ENCODE data around the gene ZNF765. TPM values are rescaled to one million over a fixed set of nuclear protein-coding genes. Genes with fewer than 3 reads are reported as not detected.
"Not testable (repeated sequence)": the region's sequence is repeated elsewhere in the genome, so short reads cannot be mapped to it uniquely, and the experiment has no call there.

Gene ZNF765
- total and polyA plus RNA-seq, 11 donors: 2.7 to 5.9 (median 3.8) TPM

DNA sequence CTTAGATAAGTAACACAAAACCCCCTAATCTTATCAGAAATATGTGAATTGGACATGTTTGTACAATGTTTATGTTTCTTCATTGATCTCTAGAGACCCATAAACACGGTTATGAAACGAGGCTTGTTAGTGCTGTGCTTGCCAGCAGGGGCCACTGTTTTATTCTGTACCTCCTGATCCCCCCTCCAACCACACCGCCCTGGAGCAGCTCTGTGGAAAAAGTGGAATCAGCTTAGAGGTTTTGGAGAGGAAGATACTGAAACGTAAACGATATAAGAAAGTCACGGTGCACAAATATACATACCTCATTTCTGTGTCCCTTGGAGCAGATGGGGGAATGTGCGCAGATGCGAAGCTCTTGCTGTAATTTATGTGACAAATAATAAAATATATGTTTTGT lies 28.7 kb downstream of the ZNF765 start:
- WGBS, 4 donors: 37 to 55% (median 40%) methylated on average over 8 of the region's 8 CpGs
- intact Hi-C loops (cut with DNase I): loop anchor here in 7 of 10 donors (2.0 to 10.0 kb wide), 4 partner anchors 87 to 323 kb away; partner anchors contain the start of gene ZNF665 (in 1 of the 7)

DNA sequence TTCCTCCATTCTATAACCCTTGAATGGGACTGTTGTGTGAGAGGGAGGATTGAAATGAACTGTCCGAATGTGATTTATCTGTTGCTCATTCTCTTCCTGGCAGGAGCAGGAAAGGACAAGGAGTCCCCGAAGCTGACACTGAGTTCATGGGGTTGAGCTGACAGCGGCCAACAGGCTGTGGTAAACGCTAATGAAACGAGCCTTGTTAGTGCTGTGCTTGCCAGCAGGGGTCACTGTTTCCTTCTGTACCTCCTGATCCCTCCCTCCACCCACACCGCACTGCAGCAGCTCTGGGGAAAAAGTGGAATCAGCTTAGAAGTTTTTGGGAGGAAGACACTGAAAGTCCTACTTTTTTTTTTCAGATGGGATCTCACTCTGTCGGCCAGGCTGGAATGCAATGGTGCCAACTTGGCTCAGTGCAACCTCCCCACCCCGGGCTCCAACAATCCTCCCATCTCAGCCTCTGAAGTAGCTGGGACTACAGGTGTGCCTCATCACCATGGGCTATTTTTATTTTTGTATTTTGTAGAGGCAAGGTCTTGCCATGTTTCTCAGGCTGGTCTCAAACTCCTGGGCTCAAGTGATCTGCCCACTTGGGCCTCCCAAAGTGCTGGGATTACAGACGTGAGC lies 30.1 kb downstream of the ZNF765 start:
- WGBS, 4 donors: 19 to 22% (median 21%) methylated on average over 9 of the region's 9 CpGs
- H3K27me3 ChIP-seq: no peaks in the 10 kb centered on the region
- H3K4me3 ChIP-seq: no peak overlapping the region
- intact Hi-C loops (cut with DNase I): loop anchor here in 9 of 10 donors (1.0 to 10.0 kb wide), 7 partner anchors 86 to 322 kb away; partner anchors contain the start of gene ZNF665 (in 1 of the 9)
- DNase-seq (peak; percentile 72 to 76 (median 76)), ATAC-seq (peak; percentile 70 to 94 (median 92))
- H3K4me1 ChIP-seq: peaks cover 0 to 5% (median 2%) of the 10 kb centered on the region in 12 donors
- no peaks in the 10 kb centered on the region for H3K9me3 ChIP-seq
- TF ChIP-seq, protein P1, sequence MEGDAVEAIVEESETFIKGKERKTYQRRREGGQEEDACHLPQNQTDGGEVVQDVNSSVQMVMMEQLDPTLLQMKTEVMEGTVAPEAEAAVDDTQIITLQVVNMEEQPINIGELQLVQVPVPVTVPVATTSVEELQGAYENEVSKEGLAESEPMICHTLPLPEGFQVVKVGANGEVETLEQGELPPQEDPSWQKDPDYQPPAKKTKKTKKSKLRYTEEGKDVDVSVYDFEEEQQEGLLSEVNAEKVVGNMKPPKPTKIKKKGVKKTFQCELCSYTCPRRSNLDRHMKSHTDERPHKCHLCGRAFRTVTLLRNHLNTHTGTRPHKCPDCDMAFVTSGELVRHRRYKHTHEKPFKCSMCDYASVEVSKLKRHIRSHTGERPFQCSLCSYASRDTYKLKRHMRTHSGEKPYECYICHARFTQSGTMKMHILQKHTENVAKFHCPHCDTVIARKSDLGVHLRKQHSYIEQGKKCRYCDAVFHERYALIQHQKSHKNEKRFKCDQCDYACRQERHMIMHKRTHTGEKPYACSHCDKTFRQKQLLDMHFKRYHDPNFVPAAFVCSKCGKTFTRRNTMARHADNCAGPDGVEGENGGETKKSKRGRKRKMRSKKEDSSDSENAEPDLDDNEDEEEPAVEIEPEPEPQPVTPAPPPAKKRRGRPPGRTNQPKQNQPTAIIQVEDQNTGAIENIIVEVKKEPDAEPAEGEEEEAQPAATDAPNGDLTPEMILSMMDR (IDR thresholded peaks at IDR 0.05): peak; percentile 74 to 85 (median 80)
- no peak for TF ChIP-seq POLR2A (IDR thresholded peaks at IDR 0.05)
- no peak overlapping the region for H3K27ac ChIP-seq
- H3K36me3 ChIP-seq: no peaks in the 10 kb centered on the region

More for the DNA sequence above, 28.7 kb downstream of the ZNF765 start:
- H3K27me3 ChIP-seq, H3K36me3 ChIP-seq, H3K9me3 ChIP-seq, DNase-seq, H3K4me1 ChIP-seq, H3K27ac ChIP-seq, H3K4me3 ChIP-seq: not testable (repeated sequence)
- peak in 3 of 4 donors; percentile 63 to 69 (median 64) for ATAC-seq
- TF ChIP-seq, protein P1 (IDR thresholded peaks at IDR 0.05): peak in 2 of 12 donors; percentile 12 to 31

DNA sequence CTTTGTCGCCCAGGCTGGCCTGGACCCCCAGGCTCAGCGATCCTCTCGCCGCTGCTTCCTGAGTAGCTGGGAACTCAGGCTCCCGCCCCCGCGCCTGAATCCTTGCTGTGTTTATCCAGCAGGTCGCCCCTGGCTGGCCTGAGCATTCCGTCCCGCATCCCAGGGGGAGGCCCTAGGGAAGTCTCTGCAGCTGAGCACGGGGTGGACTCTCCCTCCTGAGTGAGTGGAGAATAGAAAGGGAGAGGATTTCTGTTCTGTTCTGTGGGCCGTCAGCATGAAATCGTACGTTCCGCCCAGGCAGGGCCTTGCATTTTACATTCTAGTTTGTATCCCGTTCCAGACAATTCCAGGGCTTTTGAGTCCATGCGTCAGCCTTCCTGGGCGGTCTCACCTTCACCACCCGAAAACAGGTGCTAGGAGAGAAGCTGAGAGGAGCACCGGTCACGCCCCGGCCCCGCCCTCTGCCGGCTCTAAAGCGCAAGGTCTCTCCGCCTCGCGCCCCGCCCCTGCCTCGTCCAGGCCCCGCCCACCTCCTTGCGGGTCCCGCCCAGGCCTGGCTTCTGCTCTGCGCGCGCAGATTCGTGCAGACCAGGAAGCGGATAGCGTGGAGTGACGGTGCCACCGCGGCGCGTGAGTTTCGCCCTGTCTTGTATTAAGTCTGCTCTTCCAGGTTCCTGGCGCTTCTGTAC lies 36.6 kb downstream of the ZNF765 start, which contains the start of gene ZNF761:
Gene ZNF761, plus strand, starts transcription at position 586 of the 689 bp plus-strand sequence. CDS start 15,285 bp downstream, outside the sequence.
- DNase-seq (peak; percentile 93 to 98 (median 95)), ATAC-seq (peak; percentile 99 to 100 (median 100))
- H3K9me3 ChIP-seq: no peaks in the 10 kb centered on the region
- H3K4me1 ChIP-seq: peaks cover 0 to 14% (median 6%) of the 10 kb centered on the region in 12 donors
- TF ChIP-seq POLR2A (IDR thresholded peaks at IDR 0.05): peak in 1 of 2 donors; percentile 75
- TF ChIP-seq, protein P1 (IDR thresholded peaks at IDR 0.05): peak in 10 of 12 donors; percentile 37 to 68 (median 54)
- H3K27ac ChIP-seq: peak within 1 kb of the TSS in 11 of 12 donors; percentile 54 to 84 (median 66)
- WGBS, 4 donors: 0 to 1% (median 1%) methylated on average over 26 to 46 of the region's 46 CpGs
- intact Hi-C loops (cut with DNase I): loop anchor here in 3 of 10 donors (5.0 kb wide), 2 partner anchors 36 to 86 kb away; partner anchors contain the start of gene ZNF813 (in 2 of the 3)
- peaks cover 0 to 21% (median 6%) of the 10 kb centered on the region in 9 donors for H3K36me3 ChIP-seq
- H3K4me3 ChIP-seq: peak within 1 kb of the TSS; percentile 54 to 95 (median 83)
- H3K27me3 ChIP-seq: no peaks in the 10 kb centered on the region
